Uterus (tissue), 2 donors: ENCODE measurements around the gene MOV10L1.

ENCODE experiments used
- POLR2A ChIP-seq, 2 donors: fragments of 450-650 bp; IDR thresholded peaks; one replicate each; pipeline ENCODE4 v1.6.1; 2016; ENCODE audit warnings: antibody characterized with exemption in 2 of 2, mild to moderate bottlenecking in 1 of 2, moderate library complexity in 1 of 2
- TF ChIP-seq, protein P1 (sequence below), 4 experiments: fragments of 200-600 bp in 2 of 4; fragments of 450-650 bp in 2 of 4; sonication (generic) in 2 of 4; IDR thresholded peaks; one replicate each; pipeline ENCODE4 v1.5.1; 2016 to 2019; ENCODE audit warnings: antibody characterized with exemption in 4 of 4, mild to moderate bottlenecking in 2 of 4, moderate library complexity in 1 of 4

GRCh38 chr22:50180727-50181521 lies 91.1 kb downstream of the MOV10L1 start:
- TF ChIP-seq, protein P1, sequence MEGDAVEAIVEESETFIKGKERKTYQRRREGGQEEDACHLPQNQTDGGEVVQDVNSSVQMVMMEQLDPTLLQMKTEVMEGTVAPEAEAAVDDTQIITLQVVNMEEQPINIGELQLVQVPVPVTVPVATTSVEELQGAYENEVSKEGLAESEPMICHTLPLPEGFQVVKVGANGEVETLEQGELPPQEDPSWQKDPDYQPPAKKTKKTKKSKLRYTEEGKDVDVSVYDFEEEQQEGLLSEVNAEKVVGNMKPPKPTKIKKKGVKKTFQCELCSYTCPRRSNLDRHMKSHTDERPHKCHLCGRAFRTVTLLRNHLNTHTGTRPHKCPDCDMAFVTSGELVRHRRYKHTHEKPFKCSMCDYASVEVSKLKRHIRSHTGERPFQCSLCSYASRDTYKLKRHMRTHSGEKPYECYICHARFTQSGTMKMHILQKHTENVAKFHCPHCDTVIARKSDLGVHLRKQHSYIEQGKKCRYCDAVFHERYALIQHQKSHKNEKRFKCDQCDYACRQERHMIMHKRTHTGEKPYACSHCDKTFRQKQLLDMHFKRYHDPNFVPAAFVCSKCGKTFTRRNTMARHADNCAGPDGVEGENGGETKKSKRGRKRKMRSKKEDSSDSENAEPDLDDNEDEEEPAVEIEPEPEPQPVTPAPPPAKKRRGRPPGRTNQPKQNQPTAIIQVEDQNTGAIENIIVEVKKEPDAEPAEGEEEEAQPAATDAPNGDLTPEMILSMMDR (IDR thresholded peaks at IDR 0.05): no peak
- TF ChIP-seq POLR2A (IDR thresholded peaks at IDR 0.05): no peak
